Brain pericyte (primary cell): ENCODE results near the gene TMC5.
A peak's percentile ranks its signal among the peaks of the same experiment; 100 is the strongest.
"Not testable (repeated sequence)": the region's sequence is repeated elsewhere in the genome, so short reads cannot be mapped to it uniquely, and the experiment has no call there.

ENCODE experiments used
- DNase-seq: peaks from one replicate; pipeline ENCODE4 v3.0.0-alpha.2; 2012; ENCODE audit warnings: low read depth, low spot score

TMC5 gene

DNA sequence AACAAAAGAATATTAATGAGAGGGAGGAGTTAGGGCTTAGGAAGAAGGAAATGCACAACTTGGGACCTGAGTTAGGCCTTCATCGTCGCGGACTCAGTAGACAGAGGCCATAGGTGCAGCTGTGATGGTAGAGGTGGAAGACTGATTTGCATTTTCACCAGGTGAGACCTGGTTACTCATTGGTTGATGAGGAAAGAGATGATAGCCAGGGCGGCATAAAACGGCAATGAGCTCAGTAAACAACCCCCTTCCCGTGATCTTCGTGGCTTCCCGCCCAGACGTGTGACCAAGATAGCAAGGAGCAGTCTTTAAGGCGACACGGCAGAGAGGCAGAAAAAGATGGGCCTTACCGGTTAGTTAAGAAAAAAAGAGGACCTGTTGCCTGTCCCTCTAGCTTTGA is at the start of gene TMC5:
Gene TMC5 (plus strand): TSS at position 244 of the 400 bp plus-strand sequence. CDS start 22,156 bp downstream, outside the sequence.
- DNase-seq: no peak

GRCh38 chr16:19372541-19372940 is 45.1 kb upstream of the TMC5 start:
- not testable (repeated sequence) for DNase-seq

GRCh38 chr16:19374402-19374801 is 43.3 kb upstream of the TMC5 start:
- no peak for DNase-seq

DNA sequence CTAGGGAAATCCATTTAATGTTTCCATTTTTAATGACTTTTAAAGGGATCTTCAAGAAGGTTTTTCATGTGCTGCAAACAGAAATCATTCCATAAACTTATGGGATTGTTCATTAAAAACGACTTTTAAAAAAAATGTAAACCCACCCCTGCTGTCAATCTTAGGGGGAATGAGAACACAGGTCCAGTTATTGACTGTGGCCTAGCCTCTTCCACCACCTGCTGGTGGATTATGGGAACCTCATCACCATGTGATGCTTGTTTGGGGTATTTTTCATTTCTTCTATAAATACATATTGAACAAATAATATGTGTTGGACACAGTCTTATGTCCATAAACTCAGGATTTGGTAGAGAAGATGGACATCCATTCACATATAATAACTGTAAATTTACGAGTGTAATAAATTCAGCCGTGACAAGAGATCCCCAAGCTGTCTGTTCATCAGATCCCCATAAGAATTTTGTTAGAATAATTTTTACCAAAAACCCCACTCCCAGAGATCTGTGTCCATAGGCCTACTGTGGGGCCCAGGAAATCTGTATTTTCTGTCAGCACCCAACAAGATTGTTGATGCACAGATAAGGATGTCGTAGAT is 42.0 kb upstream of the TMC5 start:
- DNase-seq: peak; percentile 27

- no peak for DNase-seq
Measured at GRCh38 chr16:19377864-19378263, 39.8 kb upstream of the TMC5 start.

- DNase-seq: no peak
Measured at GRCh38 chr16:19378511-19378910, 39.2 kb upstream of the TMC5 start.

GRCh38 chr16:19379838-19380237 is 37.8 kb upstream of the TMC5 start:
- DNase-seq: no peak

- DNase-seq: no peak
Measured at GRCh38 chr16:19380328-19380727, 37.4 kb upstream of the TMC5 start.

GRCh38 chr16:19382084-19382801 is 35.4 kb upstream of the TMC5 start:
- DNase-seq: no peak

- no peak for DNase-seq
Measured at GRCh38 chr16:19382887-19383816, 34.5 kb upstream of the TMC5 start.

- DNase-seq: no peak
Measured at GRCh38 chr16:19384656-19385055, 33.0 kb upstream of the TMC5 start.

- no peak for DNase-seq
Measured at GRCh38 chr16:19386525-19386924, 31.2 kb upstream of the TMC5 start.

GRCh38 chr16:19389246-19389645 is 28.4 kb upstream of the TMC5 start:
- no peak for DNase-seq

GRCh38 chr16:19391185-19391776 is 26.4 kb upstream of the TMC5 start:
- DNase-seq: not testable (repeated sequence)

GRCh38 chr16:19392352-19392751 is 25.3 kb upstream of the TMC5 start:
- DNase-seq: no peak

DNA sequence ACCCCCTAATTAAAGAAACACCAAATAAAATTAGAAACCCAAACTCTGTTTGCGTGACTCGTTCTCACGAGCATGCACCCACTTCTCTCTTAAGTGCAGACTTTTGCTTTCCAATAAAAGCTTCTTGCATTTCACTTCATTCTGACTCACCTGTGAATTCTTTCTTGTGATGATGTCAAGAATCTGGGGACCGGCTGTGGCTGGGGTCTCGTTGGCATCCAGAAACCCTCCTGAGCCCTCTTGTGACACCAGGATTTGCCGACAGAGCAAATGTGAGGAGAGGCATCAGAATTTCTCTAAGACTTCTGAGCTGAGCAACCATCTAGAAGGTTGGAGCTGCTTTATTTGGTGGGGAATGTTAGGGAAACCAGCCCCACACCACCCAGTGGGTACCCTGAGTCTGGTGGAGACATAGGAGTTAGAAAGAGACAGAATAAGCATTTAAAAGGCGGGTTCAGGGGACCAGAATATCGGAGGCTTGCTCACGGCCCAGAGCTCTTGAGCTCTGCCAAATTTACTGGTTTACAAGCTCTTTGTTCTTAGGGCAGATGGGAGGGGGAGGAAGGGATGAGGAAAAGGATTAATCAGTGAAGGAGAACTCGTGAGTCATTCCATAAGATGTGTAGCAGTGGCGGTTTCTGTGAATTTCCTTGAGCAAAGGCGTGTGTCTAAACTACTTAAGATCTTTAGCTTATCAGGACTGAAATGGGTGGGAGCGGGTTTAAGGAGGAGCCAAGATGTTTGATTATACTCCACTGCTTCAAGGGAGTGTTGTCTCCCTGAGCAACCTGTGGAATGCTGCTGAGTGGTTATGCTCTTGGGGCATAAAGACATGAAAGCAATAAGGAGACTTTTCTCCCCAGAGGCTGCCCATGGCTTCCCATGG is 24.2 kb upstream of the TMC5 start:
- no peak for DNase-seq

DNA sequence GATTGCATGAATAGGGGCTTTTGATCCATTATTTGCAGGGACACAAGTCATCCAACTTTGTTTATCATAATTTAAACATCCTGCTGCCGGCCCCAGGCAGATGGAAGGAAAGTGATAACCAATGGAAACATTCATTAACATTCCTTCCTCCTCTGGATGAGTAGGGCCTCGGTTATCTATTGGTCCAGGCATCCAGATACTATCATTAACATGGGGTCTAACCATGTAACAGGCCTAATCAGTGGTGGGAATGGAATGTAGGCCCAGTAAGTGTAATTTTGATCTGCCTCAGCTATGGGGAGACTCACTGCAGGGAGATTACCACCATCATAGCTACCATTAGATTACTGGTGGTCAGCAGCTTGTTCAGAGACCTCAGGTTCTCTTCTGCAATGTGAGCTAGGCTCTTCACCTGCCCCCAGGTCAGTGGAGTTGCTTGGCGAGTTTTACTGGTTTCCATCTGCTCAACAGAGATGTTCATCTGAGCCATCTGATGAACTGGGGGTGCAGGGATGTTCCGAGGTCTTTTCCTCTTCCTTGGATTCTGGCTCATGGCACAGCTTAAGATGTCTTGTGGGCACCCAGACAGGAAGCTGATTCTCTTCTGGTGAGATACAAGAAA is 21.9 kb upstream of the TMC5 start:
- DNase-seq: not testable (repeated sequence)

- DNase-seq: no peak
Measured at GRCh38 chr16:19396555-19397011, 21.1 kb upstream of the TMC5 start.

DNA sequence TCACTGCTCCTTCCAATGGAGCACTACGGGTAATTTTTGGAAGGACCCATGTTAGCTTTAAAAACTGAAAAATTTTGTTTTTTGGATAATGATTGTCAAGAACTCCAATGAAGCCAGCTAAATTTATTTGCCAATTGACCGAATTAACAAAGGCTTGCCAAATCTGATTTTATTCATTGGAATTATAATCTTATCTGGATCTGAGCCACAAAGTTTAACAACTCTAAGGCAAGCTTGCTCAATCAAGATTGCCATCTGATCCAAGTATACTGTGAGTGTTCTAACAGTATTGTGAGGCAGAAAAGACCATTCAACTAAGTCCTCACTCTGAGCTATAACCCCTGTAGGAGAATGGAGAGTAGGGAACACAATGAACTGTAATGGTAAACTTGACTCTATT is 20.3 kb upstream of the TMC5 start:
- DNase-seq: not testable (repeated sequence)

DNA sequence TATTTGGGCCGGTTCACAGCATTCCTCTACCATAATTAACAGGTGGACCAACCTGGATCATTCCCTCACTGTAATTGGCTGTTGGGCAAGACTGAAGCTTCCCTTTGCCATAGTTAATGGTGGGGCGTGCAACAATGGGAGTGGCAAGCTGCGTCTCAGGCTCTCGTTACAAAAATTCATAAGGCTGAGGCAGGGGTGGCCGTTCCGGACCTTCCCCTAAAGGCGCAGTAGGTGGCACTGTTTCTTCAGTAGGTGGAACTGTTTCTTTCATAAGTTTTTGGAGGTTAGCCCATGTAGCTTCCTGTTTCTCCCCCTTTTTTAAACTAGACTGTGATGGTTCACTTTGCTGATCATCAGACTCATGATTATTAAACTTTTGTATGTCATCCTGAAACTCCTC is 17.0 kb upstream of the TMC5 start:
- no peak for DNase-seq
